Urinary bladder (tissue), 2 donors: ENCODE data around the gene C5AR1. TPM values are rescaled to one million over a fixed set of nuclear protein-coding genes. Genes with fewer than 3 reads are reported as not detected.

Experiments used
- polyA plus RNA-seq: library from polyadenylated mRNA; stranded (reverse); fragments of 200-250 nt; gene quantifications from one replicate; pipeline ENCODE4 v1.2.3, GENCODE V29; 2013
- total RNA-seq: library from RNA; depleted of rRNA; stranded (reverse); fragments of >200 nt; gene quantifications from one replicate; pipeline ENCODE4 v1.2.3, GENCODE V29; 2014
- donor health status: healthy.

The C5AR1 gene
- total and polyA plus RNA-seq, 2 donors: 1.8 to 19.0 TPM

Other genes starting within 250 kb of the C5AR1 start
- gene ZC3H4, start 196.1 kb upstream of the C5AR1 start, total RNA-seq: 10.7 TPM
- gene ZC3H4, start 196.1 kb upstream of the C5AR1 start, polyA plus RNA-seq: 15.2 TPM
- 81.4 TPM for gene SAE1, start 179.0 kb upstream of the C5AR1 start, total RNA-seq
- gene SAE1, start 179.0 kb upstream of the C5AR1 start, polyA plus RNA-seq: 115 TPM
- gene BBC3, start 78.7 kb upstream of the C5AR1 start, total RNA-seq: 1.3 TPM
- gene BBC3, start 78.7 kb upstream of the C5AR1 start, polyA plus RNA-seq: 6.7 TPM
- gene CCDC9, start 53.3 kb upstream of the C5AR1 start, total RNA-seq: 8.0 TPM
- gene CCDC9, start 53.3 kb upstream of the C5AR1 start, polyA plus RNA-seq: 36.6 TPM
- gene INAFM1, start 35.0 kb upstream of the C5AR1 start, total RNA-seq: 2.8 TPM
- 32.0 TPM for gene INAFM1, start 35.0 kb upstream of the C5AR1 start, polyA plus RNA-seq
- 0.85 TPM for gene C5AR2, start 22.3 kb downstream of the C5AR1 start, total RNA-seq
- gene C5AR2, start 22.3 kb downstream of the C5AR1 start, polyA plus RNA-seq: 4.9 TPM
- gene DHX34, start 39.5 kb downstream of the C5AR1 start, total RNA-seq: 9.5 TPM
- gene DHX34, start 39.5 kb downstream of the C5AR1 start, polyA plus RNA-seq: 13.9 TPM
- gene MEIS3, start 109.7 kb downstream of the C5AR1 start, total RNA-seq: 32.6 TPM
- gene MEIS3, start 109.7 kb downstream of the C5AR1 start, polyA plus RNA-seq: 58.5 TPM
- 1.5 TPM for gene SLC8A2, start 162.0 kb downstream of the C5AR1 start, total RNA-seq
- 10.2 TPM for gene SLC8A2, start 162.0 kb downstream of the C5AR1 start, polyA plus RNA-seq
- 3.0 TPM for gene KPTN, start 174.4 kb downstream of the C5AR1 start, total RNA-seq
- 10.2 TPM for gene KPTN, start 174.4 kb downstream of the C5AR1 start, polyA plus RNA-seq
- gene NAPA, start 205.2 kb downstream of the C5AR1 start, total RNA-seq: 33.4 TPM
- gene NAPA, start 205.2 kb downstream of the C5AR1 start, polyA plus RNA-seq: 107 TPM